ENCODE measurements around the gene NTM.

Gene NTM

GRCh38 chr11:131851964-131852755 lies 481.7 kb downstream of the NTM start:
- DNase-seq = no peak

GRCh38 chr11:131852757-131853156 lies 482.3 kb downstream of the NTM start:
- no peak for DNase-seq

- no peak for DNase-seq
Observed at GRCh38 chr11:131854391-131854790, 484.0 kb downstream of the NTM start.

GRCh38 chr11:131855320-131855719 lies 484.9 kb downstream of the NTM start:
- no peak for DNase-seq

GRCh38 chr11:131857246-131857645 lies 486.8 kb downstream of the NTM start:
- DNase-seq = no peak

- no peak for DNase-seq
Observed at GRCh38 chr11:131858505-131858904, 488.1 kb downstream of the NTM start.

GRCh38 chr11:131859538-131860210 lies 489.3 kb downstream of the NTM start:
- no peak for DNase-seq

GRCh38 chr11:131864228-131864627 lies 493.8 kb downstream of the NTM start:
- DNase-seq = no peak

GRCh38 chr11:131865860-131866259 lies 495.4 kb downstream of the NTM start:
- DNase-seq = no peak

- no peak for DNase-seq
Observed at GRCh38 chr11:131866535-131867400, 496.4 kb downstream of the NTM start.

GRCh38 chr11:131867457-131868257 lies 497.2 kb downstream of the NTM start:
- DNase-seq = no peak

GRCh38 chr11:131868629-131869507 lies 498.5 kb downstream of the NTM start:
- no peak for DNase-seq

- no peak for DNase-seq
Observed at GRCh38 chr11:131870305-131870704, 499.9 kb downstream of the NTM start.

- no peak for DNase-seq
Observed at GRCh38 chr11:131871006-131871405, 500.6 kb downstream of the NTM start.

GRCh38 chr11:131874070-131874469 lies 503.7 kb downstream of the NTM start:
- no peak for DNase-seq

- DNase-seq = no peak
Observed at GRCh38 chr11:131875611-131876010, 505.2 kb downstream of the NTM start.

- no peak for DNase-seq
Observed at GRCh38 chr11:131877246-131877942, 507.0 kb downstream of the NTM start.

- no peak for DNase-seq
Observed at GRCh38 chr11:131880316-131880715, 509.9 kb downstream of the NTM start.

- no peak for DNase-seq
Observed at GRCh38 chr11:131880976-131881375, 510.6 kb downstream of the NTM start.

GRCh38 chr11:131883332-131883731 lies 512.9 kb downstream of the NTM start:
- no peak for DNase-seq

Measured in stimulated activated CD4-positive, alpha-beta T cell treated with anti-CD3 and anti-CD28 coated beads, Interleukin-4, amount 100 ng/mL, for 24 hours (primary cell).